B cell (primary cell): ENCODE results near the gene NUDT14. TPM values are rescaled to one million over a fixed set of nuclear protein-coding genes. Genes with fewer than 3 reads are reported as not detected.

ENCODE experiments used
- ATAC-seq: fragments of 200-7000 bp; cut with Tn5 transposase; one replicate; pipeline ENCODE4 v1.10.0; 2021; ENCODE audit warnings: low read depth, mild to moderate bottlenecking, moderate number of reproducible peaks, moderate library complexity
- CTCF ChIA-PET: fragments of 350-600 bp; sonication (Branson Sonifier 250); formaldehyde crosslinking; loops from one replicate; lab custom pipeline; 2021; ENCODE audit warnings: antibody characterized with exemption, inconsistent platforms; lab: Charles Lee
- POLR2A ChIA-PET: fragments of 350-600 bp; sonication (Branson Sonifier 250); formaldehyde crosslinking; loops from one replicate; lab custom pipeline; 2021; ENCODE audit warnings: antibody characterized with exemption; lab: Charles Lee
- DNase-seq: peaks from one replicate; pipeline ENCODE4 v3.0.0; 2013
- H2AFZ ChIP-seq: 2 replicates; pipeline ENCODE4 v1.6.1; 2012; ENCODE audit warnings: mild to moderate bottlenecking, low read depth, low read length; ENCODE audit not compliant: insufficient read depth, poor library complexity, severe bottlenecking
- H3K27ac ChIP-seq, 2 donors: 1 replicate in 1 of 2; 2 replicates in 1 of 2; pipeline ENCODE4 v1.5.1; 2012 to 2013; ENCODE audit warnings: low read length in 2 of 2, mild to moderate bottlenecking in 2 of 2, moderate library complexity in 1 of 2
- H3K27me3 ChIP-seq, 4 experiments: fragments of 200-600 bp in 1 of 4; sonication (generic) in 1 of 4; replicated peaks in 1 of 4; 1 replicate in 2 of 4; 2 replicates in 2 of 4; pipeline versions ENCODE4 v1.6.1 to v1.7.0; 2013 to 2016; ENCODE audit warnings: low read length in 3 of 4, mild to moderate bottlenecking in 2 of 4, mixed read lengths in 1 of 4, moderate library complexity in 1 of 4; ENCODE audit not compliant: insufficient read depth in 4 of 4, control insufficient read depth in 3 of 4; ENCODE audit errors: control extremely low read depth in 1 of 4
- H3K36me3 ChIP-seq, 2 experiments: replicated peaks in 1 of 2; 1 replicate in 1 of 2; 2 replicates in 1 of 2; pipeline versions ENCODE4 v1.6.1 to v1.7.1; 2013; ENCODE audit warnings: low read length in 1 of 2; ENCODE audit not compliant: insufficient read depth in 2 of 2, control insufficient read depth in 1 of 2; ENCODE audit errors: control extremely low read depth in 1 of 2, extremely low read depth in 1 of 2
- H3K4me1 ChIP-seq, 2 donors: fragments of 200-600 bp in 1 of 2; sonication (generic) in 1 of 2; 1 replicate in 1 of 2; 2 replicates in 1 of 2; pipeline versions ENCODE4 v1.5.1 to v1.6.1; 2013 to 2017; ENCODE audit warnings: low read length in 2 of 2; ENCODE audit not compliant: control insufficient read depth in 2 of 2, insufficient read depth in 2 of 2
- H3K4me2 ChIP-seq: replicated peaks from 2 replicates; pipeline ENCODE3; 2012; ENCODE audit warnings: mild to moderate bottlenecking, low read depth, low read length; ENCODE audit not compliant: poor library complexity, severe bottlenecking
- H3K4me3 ChIP-seq, 5 experiments: fragments of 200-600 bp in 1 of 5; sonication (generic) in 1 of 5; 1 replicate in 3 of 5; 2 replicates in 2 of 5; pipeline versions ENCODE4 v1.5.1 to v1.7.0; 2011 to 2016; ENCODE audit warnings: low read length in 4 of 5, mild to moderate bottlenecking in 4 of 5, low read depth in 2 of 5, control low read depth in 1 of 5, moderate library complexity in 1 of 5; ENCODE audit not compliant: insufficient read depth in 1 of 5; ENCODE audit errors: control extremely low read depth in 1 of 5, extremely low read depth in 1 of 5
- H3K79me2 ChIP-seq: fragments of 200-600 bp; sonication (generic); one replicate; pipeline ENCODE4 v1.6.0; 2016; ENCODE audit warnings: low read length; ENCODE audit not compliant: control insufficient read depth, insufficient read depth
- H3K9ac ChIP-seq: fragments of 200-600 bp; sonication (generic); 2 replicates; pipeline ENCODE4 v1.6.1; 2017; ENCODE audit warnings: mild to moderate bottlenecking, low read length, moderate library complexity
- H3K9me3 ChIP-seq, 3 donors: one replicate each; pipeline versions ENCODE4 v1.6.1 to v1.7.1; 2013; ENCODE audit warnings: low read length in 2 of 3; ENCODE audit not compliant: control insufficient read depth in 2 of 3, insufficient read depth in 1 of 3; ENCODE audit errors: control extremely low read depth in 1 of 3
- H4K20me1 ChIP-seq: 2 replicates; pipeline ENCODE4 v1.6.0; 2012; ENCODE audit warnings: mild to moderate bottlenecking, low read length; ENCODE audit not compliant: insufficient read depth, control insufficient read depth, poor library complexity, severe bottlenecking
- H3K27ac Mint-ChIP-seq: one replicate; pipeline ENCODE4 v1.8.0; 2021; ENCODE audit warnings: mixed read lengths
- H3K27me3 Mint-ChIP-seq: one replicate; pipeline ENCODE4 v1.8.0; 2021; ENCODE audit warnings: mixed read lengths
- H3K4me1 Mint-ChIP-seq: one replicate; pipeline ENCODE4 v1.8.0; 2021; ENCODE audit warnings: mixed read lengths
- H3K4me3 Mint-ChIP-seq: one replicate; pipeline ENCODE4 v1.8.0; 2021; ENCODE audit warnings: mixed read lengths
- H3K9me3 Mint-ChIP-seq: one replicate; pipeline ENCODE4 v1.8.0; 2022; ENCODE audit warnings: mixed read lengths; ENCODE audit not compliant: insufficient read depth
- EZH2 ChIP-seq: IDR thresholded peaks from 2 replicates; pipeline ENCODE4 v1.6.1; 2012; ENCODE audit warnings: borderline replicate concordance, low read depth, mild to moderate bottlenecking, moderate library complexity, low read length; ENCODE audit not compliant: insufficient read depth, poor library complexity, severe bottlenecking
- WGBS: methylation state at CpG from one replicate; pipeline ENCODE4 v1.1.5; 2013; ENCODE audit warnings: missing lambda C conversion rate; ENCODE audit not compliant: insufficient coverage; 5-methylcytosine and 5-hydroxymethylcytosine counted together
- intact Hi-C: fragments of 100-400 bp; cut with micrococcal nuclease; formaldehyde crosslinking; loops from one replicate; pipeline ENCODE4 v1.10.0; 2022
- polyA plus RNA-seq: library from polyadenylated mRNA; depleted of rRNA; stranded (reverse); fragments of >200 nt; gene quantifications from 2 replicates; pipeline ENCODE4 v1.2.3, GENCODE V29; 2012
- total RNA-seq, 2 donors: library from RNA; stranded (reverse); fragments of 120-200 nt in 1 of 2; gene quantifications; 1 replicate in 1 of 2; 2 replicates in 1 of 2; pipeline versions ENCODE4 v1.2.3 to v1.2.4, GENCODE V29; 2013 to 2022
- TF ChIP-seq, protein P1 (sequence below): fragments of 200-600 bp; IDR thresholded peaks from one replicate; pipeline ENCODE4 v1.8.0; 2022; ENCODE audit warnings: antibody characterized with exemption, mild to moderate bottlenecking

Gene NUDT14
- total and polyA plus RNA-seq, 2 donors (not counting 1 experiment from before 2014, with no cell fraction given), result 17.4 to 31.6 TPM

DNA sequence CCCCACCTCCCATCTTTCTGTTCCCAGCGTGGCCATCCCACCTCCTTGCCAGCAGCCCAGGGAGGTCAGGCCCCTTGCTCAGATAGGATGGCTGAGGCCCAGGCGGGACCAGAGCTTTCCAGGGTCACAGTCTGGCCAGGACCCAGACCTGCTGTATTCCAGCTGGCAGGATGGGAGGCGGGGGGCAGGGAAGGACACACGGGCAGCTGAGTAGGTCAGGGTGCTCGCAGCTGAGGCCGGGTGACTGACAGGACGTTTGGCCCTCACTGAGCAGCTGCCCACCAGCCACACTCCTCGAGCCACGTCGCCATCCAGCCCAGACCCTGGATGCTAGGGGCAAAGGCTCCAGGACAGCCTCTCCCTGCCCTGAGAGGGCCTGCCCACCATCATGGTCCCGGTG is 4.0 kb downstream of the NUDT14 start:
- Histone ChIP-seq H3K9ac (no peak overlapping the region), H4K20me1 (peaks cover 18% of the 10 kb centered on the region), H3K4me2 (no peak overlapping the region), H3K36me3 (no peaks in the 10 kb centered on the region), H3K4me1 (peaks cover 21 to 36% of the 10 kb centered on the region in 2 donors), H3K9me3 (peaks cover 0 to 3% (median 0%) of the 10 kb centered on the region in 3 donors), H3K27ac (no peak overlapping the region), H2AFZ (no peak overlapping the region), H3K79me2 (peaks cover 5% of the 10 kb centered on the region), H3K4me3 (no peak overlapping the region), H3K27me3 (peaks cover 0 to 4% (median 0%) of the 10 kb centered on the region in 4 experiments)
- CTCF ChIA-PET, result no interaction called here
- intact Hi-C loops, result no loop called here
- H3K4me1 Mint-ChIP-seq, result peaks cover 20% of the 10 kb centered on the region
- H3K27me3 Mint-ChIP-seq, result no peaks in the 10 kb centered on the region
- no peaks in the 10 kb centered on the region for H3K9me3 Mint-ChIP-seq
- ATAC-seq (no peak), DNase-seq (no peak)
- POLR2A ChIA-PET, result no interaction called here
- H3K4me3 Mint-ChIP-seq, result no peak overlapping the region
- 89% methylated on average over 11 of the region's 11 CpGs for WGBS
- TF ChIP-seq EZH2, result no peak
- TF ChIP-seq, protein P1, sequence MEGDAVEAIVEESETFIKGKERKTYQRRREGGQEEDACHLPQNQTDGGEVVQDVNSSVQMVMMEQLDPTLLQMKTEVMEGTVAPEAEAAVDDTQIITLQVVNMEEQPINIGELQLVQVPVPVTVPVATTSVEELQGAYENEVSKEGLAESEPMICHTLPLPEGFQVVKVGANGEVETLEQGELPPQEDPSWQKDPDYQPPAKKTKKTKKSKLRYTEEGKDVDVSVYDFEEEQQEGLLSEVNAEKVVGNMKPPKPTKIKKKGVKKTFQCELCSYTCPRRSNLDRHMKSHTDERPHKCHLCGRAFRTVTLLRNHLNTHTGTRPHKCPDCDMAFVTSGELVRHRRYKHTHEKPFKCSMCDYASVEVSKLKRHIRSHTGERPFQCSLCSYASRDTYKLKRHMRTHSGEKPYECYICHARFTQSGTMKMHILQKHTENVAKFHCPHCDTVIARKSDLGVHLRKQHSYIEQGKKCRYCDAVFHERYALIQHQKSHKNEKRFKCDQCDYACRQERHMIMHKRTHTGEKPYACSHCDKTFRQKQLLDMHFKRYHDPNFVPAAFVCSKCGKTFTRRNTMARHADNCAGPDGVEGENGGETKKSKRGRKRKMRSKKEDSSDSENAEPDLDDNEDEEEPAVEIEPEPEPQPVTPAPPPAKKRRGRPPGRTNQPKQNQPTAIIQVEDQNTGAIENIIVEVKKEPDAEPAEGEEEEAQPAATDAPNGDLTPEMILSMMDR, result no peak
- no peak overlapping the region for H3K27ac Mint-ChIP-seq

DNA sequence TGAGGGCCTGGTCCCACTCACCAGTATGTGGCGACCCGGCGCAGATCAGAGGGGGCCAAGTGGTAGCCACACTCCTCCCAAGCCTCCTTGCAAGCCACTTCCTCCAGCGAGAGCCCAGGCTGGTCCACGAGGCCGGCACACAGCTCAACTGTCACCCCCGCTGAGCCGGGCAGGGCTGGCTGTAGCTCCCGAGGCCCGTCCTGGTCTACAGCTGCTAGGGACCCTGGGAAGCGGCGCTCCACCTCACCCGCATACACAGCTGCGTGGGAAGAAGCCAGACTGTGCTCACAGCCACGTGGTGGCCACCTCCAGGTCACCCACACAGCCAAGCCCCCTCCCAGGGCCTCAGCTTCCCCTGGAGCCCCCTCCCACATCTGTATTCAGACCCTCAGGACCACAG is 4.6 kb downstream of the NUDT14 start:
- ATAC-seq (no peak), DNase-seq (no peak)
- Mint-ChIP-seq H3K27ac (no peak overlapping the region), H3K4me1 (peaks cover 17% of the 10 kb centered on the region), H3K27me3 (peaks cover 3% of the 10 kb centered on the region), H3K4me3 (no peak overlapping the region), H3K9me3 (no peaks in the 10 kb centered on the region)
- Histone ChIP-seq H3K4me1 (peaks cover 20 to 32% of the 10 kb centered on the region in 2 donors), H3K79me2 (peaks cover 5% of the 10 kb centered on the region), H3K4me2 (no peak overlapping the region), H3K9ac (no peak overlapping the region), H3K27ac (no peak overlapping the region), H2AFZ (no peak overlapping the region), H3K27me3 (peaks cover 0 to 5% (median 1%) of the 10 kb centered on the region in 4 experiments), H3K9me3 (no peaks in the 10 kb centered on the region), H3K36me3 (no peaks in the 10 kb centered on the region), H3K4me3 (no peak overlapping the region), H4K20me1 (peaks cover 18% of the 10 kb centered on the region)
- POLR2A ChIA-PET, result no interaction called here
- TF ChIP-seq EZH2, result no peak
- TF ChIP-seq, protein P1, result no peak
- intact Hi-C loops, result no loop called here
- WGBS, result 84% methylated on average over 15 of the region's 15 CpGs
- CTCF ChIA-PET, result interaction anchor here (0.5 kb wide), 1 partner anchor 254 kb away, joined by 3 read pairs; no protein-coding TSS in a partner anchor
